DMS153 treated with DMSO at 0.1 percent for 48 hours (cell line): ENCODE data around the gene BACH1.

Experiments
- DNase-seq: peaks from one replicate; lab custom pipeline; 2025; ENCODE audit not compliant: unreplicated experiment; lab: John Stamatoyannopoulos, UW

The BACH1 gene

DNA sequence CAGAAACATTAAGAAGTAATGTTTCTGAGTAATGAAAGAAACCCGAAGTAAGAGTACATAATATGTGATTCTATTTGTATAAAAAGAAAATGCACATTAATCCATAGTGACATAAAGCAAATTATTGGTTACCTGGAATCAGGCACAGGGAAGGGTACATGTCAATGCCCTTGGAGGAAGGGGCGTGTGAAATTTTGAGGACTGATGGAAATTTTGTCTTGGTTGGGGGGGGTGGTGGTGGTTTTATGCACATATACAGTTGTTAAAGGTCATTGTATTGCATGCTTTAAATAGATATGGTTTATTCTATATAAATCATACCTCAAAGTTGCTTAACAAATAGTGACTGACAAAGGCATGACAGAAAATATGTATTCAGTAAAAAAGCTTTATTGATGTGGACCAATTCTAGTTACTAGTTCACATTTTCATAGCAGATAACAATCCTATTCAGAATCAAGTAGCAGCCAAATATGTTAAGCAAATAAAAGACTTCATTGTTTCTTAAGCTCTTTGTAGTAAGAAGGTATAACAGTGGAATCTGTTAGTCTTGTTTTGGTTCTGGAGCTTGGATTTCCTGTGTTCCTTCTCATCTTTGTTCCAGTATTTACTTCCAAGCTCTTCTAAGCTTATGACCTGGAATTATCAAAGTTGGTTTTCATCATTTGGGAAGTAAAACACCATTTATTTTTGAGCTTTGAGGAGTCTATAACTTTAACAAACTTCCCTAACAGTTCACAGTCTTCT is 15.1 kb downstream of the BACH1 start:
- DNase-seq, result no peak

DNA sequence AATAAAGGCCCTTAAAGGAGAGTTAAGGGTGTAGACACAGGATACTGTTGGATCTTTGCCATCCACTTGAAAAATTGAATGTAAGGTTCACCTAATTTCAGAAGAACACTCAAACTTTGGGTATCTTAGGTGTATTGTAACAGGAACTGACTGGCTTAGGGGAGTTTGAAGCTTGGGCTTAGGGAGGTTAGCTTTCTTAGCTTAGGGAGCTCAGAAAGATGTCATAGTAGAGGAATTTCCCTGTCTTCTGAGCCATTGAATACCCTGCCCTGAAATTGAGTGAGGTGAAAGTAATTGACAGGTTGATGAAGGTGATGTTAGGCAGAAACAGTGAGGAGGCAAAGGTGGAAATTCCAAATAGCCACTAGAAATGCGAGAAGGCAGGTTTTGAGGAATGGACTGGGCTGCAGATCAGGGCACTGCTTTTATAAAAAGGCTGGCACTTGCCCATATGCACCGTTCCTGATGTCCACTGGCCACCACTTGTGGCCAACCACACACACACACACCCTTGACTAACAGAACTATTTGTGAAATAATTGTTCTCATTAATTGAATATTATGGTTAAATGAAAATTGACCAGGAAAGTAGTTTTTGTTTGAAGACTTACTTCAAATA is 16.5 kb downstream of the BACH1 start:
- DNase-seq, result no peak

DNA sequence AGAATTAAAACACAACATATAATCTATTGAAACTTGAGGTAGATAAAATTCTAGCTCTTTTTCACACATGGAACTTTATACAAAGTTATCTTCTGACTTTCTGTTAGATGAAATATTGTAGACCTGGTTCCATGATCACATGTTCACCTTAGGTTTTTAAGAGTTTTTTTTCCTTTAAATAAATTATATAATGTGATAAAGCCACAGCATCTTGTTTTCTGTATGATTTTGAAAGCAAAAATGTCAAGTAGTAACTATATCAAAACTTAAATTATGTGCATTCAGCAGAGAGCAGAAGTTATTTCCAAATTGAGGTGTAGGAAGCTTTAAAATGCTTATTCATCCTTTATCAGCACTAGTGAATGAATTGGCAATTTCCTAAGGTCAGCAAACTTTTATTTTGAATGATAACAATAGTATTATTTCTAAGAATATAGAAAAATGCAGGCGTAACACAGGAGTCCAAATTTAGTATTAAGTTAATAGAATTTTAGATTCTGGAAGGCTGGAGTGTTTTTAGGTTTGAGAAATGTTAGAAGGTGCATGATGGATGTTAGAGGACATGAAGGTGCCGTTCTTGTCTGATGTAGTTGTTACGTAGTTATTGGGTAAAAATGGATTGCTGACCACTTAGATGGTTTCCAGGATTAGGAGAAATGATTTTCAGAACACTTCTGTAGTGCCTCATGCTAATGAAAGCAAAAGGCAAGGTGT is 17.5 kb downstream of the BACH1 start:
- DNase-seq, result no peak

DNA sequence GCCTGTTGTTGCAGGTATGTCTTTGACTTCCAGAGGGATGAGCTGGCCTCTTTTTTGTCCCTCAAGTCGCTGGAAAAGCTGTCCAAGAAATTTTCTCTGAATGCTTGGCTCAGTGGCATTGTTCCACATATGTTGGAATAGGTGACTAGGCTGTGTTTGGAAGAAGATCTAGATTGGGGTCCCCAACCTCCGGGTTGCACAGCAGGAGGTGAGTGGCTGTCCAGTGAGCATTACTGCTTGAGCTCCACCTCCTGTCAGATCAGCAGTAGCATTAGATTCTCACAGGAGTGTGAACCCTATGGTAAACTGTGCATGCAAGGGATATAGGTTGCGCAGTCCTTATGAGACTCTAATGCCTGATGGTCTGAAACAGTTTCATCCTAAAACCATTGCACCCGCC is 18.1 kb downstream of the BACH1 start:
- no peak for DNase-seq

DNA sequence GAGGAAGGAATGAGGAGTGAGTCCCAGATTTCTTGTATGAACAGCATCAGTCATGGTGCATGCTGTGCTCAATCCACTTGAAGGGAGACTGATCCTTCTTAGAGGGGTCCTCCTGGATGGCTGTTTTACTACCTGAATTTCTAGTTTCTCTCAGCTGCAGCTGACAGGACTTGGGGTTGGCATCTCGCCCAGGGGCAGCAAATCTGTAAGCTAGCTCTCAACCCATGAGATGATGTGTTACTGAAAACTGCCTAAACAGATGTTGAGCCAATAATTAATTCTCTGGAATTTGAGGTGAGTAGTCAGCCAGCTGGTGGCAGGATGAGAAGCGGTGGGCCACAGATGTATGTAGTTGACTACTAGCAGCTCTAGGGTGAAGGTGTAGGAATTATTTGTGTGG is 19.6 kb downstream of the BACH1 start:
- no peak for DNase-seq

DNA sequence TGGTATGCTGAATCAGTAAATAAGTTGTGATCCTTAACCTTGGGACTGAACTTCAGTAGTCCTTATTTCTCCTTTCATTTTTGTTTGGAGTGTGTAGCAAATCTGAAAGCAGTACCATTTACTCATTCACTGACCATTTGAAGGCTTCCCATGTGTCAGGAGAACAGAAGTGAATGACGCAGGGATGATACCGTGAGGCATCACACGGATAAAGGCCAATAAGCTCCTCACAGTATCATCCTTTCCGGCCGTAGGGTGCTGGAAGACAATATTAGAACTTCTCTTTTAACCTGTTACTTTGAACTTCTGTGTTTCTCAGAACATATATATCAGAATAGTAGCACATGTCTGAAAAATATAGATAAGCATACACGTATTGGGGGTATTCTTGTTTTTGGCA is 21.3 kb downstream of the BACH1 start:
- DNase-seq, result no peak

DNA sequence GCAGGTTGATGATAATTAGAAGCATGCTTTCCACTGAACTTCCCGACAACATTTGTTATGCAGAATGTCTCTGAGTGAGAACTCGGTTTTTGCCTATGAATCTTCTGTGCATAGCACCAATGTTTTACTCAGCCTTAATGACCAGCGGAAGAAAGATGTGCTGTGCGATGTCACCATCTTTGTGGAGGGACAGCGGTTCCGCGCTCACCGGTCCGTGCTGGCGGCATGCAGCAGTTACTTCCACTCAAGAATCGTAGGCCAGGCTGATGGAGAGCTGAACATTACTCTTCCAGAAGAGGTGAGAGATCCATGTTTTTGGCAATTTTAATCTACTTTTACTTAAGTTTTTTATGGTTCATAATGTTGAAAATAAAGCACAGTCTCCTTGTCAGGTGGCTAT is 22.5 kb downstream of the BACH1 start:
- DNase-seq, result no peak

DNA sequence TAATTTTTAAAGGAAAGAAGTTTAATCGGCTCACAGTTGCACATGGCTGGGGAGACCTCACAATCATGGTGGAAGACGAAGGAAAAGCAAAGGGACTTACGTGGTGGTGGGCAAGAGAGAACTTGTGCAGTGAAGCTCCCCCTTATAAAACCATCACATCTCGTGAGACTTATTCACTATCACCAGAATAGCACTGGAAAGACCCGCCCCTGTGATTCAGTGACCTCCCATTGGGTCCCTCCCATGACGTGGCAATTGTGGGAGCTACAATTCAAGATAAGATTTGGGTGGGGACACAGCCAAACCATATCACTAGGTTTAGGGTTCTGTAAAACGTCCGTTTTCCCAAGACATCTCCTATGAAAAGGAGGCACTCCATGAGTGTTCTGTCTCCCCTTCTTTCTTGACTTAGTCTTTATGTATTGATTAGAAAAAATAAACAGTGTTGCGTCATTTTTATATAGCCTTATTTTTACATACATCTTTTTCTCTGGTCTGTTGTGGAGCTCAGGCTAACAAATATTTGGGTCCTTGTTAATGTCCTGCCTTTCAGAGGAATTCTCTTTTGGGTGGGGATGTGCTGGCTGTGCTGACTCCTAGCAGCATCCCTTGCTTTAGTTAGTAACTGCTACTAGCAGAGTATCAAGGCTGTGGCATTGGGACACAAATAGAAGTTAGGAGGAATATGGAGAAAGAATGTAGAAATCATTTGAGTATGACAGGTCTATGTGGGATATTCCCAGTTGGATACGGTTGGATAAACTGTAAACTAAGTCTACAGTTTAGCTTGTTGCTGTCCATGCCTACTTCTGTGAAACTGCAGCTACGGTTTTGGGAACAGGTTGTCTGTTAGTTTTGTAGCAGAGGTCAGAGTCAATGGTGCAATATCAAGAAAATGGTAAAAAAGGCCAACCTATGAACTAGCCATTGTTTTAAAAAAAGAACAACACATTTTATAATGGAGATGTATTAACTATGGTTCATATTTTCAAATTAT is 23.5 kb downstream of the BACH1 start:
- DNase-seq, result no peak

DNA sequence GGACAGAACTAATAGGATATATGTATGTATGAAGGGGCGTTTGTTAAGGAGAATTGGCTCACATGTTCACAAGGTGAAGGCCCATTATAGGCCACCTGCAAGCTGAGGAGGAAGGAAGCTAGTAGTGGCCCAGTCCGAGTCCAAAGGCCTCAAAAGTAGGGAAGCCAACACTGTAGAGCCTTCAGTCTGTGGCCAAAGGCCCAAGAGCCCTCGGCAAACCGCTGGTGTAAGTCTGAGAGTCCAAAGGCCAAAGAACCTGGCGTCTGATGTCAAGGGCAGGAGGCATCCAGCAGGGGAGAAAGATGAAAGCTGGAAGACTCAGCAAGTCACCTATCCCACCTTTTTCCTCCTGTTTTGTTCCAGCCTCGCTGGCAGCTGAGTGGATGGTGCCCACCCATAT is 24.5 kb downstream of the BACH1 start:
- DNase-seq, result no peak

DNA sequence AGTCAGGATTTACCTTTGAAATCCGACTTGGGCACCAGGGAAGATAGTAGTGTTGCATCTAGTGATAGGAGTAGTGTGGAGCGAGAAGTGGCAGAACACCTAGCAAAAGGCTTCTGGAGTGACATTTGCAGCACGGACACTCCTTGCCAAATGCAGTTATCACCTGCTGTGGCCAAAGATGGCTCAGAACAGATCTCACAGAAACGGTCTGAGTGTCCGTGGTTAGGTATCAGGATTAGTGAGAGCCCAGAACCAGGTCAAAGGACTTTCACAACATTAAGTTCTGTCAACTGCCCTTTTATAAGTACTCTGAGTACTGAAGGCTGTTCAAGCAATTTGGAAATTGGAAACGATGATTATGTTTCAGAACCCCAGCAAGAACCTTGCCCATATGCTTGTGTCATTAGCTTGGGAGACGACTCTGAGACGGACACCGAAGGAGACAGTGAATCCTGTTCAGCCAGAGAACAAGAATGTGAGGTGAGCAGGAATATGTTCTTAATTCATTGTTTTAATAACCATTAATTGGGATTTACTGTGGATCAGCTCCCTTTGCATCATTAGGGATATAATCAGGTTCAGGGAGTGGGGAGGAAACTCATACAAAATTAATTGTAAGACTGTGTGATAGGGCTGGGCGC is 28.3 kb downstream of the BACH1 start:
- DNase-seq, result no peak

DNA sequence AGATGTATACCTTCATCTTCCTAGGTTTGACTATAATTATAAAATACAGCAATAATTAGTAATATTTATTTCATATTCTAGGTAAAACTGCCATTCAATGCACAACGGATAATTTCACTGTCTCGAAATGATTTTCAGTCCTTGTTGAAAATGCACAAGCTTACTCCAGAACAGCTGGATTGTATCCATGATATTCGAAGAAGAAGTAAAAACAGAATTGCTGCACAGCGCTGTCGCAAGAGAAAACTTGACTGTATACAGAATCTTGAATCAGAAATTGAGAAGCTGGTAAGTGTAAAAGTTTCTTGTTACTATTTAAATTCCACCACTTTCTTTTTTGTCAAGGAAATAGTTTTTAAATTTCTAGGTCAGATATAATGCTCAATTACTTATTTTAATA is 30.7 kb downstream of the BACH1 start:
- no peak for DNase-seq

DNA sequence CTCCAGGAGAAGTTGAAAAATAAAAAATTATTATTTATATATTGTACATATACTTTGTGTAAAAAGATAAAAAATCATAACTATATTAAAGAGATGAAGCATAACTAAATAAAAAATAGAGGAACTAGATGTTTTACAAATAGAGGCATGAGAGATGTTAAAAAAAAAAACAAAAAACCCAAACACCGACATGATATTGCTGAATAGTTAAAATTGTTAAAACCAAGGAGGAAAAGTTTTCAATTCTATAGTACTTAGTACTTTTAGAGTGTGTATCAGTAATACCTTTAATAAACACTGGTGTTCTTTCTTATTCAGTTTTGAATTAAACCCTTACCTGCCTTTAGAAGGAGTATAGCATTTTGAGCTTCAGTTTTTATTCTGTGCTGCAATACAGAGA is 32.1 kb downstream of the BACH1 start:
- DNase-seq, result no peak

DNA sequence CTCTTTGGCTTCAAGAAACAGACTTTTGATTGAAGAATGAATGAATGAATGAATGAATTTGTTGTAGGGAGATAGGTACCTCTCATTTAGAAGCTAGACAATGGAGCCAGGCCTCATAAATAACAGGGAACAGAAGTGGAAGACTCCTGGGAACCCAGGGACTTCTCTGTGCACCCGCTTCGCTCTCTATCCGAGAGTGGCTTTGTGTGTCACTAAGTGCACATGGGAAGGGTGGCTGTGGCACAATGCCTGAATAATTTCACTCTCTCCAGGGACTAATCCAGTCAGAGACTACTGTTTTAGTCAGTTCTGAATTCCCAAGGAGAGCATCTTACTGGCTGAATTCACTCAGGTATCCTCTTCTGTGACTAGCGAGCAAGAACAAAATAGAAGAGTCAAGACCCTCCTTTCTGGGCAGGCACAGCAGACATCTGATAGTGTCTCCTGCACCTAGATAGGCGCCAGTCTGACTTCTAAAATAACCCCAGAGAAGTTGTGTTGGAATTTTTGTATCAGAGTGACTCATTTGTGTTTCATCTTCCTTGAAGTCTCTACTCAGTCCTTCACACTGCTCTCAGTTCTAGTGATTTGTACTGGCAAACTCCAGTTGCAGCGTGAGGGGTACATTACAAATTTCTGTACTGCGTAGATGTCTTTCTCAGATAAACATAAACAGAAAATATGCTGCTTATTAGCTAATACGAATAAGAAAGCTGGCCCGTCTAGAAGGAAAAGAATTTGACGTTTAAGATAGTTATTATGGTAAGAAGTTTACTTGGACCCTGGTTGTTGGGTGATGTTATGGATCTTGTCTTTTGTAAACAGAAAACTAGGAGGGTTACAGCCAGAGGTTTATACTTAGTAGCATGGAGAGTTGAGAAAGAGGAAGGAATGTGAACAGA is 34.0 kb downstream of the BACH1 start:
- DNase-seq, result no peak

DNA sequence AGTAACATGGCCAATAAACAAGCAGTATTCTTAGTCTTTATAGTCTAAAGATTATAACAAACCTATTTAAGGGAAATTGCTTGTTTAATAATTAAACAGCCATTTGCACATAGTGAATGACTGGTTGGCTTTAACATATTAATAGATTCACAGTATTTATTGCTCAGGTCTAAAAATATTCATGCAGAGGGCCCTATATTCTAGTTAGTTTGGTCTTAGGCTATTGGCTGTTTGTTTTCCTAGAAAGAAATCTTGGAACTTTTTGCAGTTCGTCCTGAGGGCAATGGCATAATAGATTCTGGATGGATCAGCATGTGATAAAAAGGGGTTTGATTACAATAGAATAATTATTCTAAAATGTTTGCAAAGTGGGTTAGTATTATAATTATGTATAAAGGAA is 34.7 kb downstream of the BACH1 start:
- DNase-seq, result no peak

DNA sequence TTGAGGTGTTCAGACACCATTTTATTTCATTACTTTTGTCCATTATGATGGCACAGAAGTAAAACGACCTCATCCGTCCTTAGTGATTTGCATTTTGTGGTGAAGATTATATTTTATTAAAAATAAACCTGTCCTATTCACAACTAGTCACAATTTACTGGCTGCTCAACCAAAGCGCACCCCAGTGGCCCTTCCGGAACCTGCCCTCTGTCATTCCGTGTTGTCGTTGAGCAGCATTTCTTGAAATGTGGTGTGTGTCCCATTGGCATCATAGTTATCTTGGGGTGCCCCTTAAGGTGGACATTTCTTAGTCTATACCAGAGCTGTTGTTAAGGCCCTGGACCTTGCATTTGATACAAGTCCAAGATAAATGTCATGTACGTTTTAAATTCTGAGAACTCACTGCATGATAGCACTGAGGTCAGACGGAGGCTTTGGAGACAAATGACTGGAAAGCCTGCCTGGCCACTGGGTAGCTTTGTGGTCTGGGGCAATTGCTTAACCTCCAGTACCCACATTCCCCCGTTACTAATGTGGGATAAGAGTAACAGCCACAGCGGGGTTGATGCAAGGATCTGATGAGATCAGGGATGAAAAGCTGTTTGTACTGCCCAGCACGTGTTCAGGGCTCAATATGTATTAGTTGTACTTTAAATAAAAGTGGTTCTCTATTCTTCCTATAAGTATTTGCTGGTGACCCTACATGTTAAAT is 36.2 kb downstream of the BACH1 start:
- DNase-seq, result no peak

DNA sequence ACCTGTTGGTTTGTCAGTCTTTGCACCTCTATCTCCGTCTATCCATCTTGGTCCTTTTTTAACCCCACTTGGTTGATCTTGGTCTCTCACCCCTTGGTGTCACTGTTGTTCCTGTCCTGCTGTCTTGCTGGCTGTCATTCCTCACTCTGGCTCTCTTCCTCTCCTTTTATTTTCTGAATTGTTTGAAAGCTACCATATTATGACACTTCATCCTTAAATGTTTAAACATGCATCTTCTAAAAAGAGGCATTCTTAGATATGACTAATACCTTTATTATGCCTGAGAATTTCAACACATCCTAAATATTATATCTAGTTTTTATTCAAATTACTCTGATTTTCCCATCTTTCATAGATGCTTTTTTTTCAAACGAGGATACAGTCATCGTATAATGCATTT is 37.0 kb downstream of the BACH1 start:
- DNase-seq, result no peak

DNA sequence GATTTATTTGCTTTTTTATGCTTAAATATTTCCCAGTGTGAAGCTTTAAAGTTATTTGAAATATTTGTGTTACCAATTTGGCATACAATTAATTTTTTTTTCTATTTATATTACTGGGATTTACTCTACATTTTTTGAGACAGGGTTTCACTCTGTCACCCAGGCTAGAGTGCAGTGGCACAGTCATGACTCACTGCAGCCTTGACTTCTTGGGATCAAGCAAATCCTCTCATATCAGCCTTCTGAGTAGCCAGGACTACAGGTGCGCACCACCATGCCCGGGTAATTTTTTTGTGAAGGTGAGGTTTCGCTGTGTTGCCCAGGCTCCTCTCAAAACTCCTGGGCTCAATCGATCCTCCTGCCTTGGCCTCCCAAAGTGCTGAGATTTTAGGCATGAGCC is 39.5 kb downstream of the BACH1 start:
- no peak for DNase-seq

DNA sequence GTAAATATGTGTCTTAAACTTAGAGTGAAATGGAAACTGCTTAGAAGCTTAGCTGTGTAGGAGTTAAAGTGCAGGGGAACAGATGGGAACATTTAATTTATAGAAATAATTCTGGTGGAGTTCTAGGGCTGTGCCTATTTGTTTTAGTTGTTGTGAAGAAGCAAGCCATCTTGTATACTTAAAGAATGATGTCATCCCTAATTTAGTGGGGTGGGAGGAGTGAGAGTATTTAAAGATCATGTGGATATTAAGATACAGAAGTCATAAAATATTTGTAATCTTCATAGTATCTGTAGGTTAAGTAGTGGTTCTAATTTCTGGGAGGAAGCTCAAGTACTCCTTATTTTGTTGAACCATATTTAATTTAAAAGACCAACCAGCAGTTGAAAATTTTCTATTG is 41.5 kb downstream of the BACH1 start:
- no peak for DNase-seq

DNA sequence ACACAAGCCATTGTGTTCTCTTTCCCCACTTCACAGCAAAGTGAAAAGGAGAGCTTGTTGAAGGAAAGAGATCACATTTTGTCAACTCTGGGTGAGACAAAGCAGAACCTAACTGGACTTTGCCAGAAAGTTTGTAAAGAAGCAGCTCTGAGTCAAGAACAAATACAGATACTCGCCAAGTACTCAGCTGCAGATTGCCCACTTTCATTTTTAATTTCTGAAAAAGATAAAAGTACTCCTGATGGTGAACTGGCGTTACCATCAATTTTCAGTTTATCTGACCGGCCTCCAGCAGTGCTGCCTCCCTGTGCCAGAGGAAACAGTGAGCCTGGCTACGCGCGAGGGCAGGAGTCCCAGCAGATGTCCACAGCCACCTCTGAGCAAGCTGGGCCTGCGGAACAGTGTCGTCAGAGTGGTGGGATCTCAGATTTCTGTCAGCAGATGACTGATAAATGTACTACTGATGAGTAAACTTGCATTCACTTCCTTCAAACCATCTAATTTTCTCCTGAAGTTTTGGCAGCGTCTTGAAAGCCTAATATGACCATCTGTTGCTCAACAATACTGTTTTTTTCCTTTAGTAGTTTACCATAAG is 43.7 kb downstream of the BACH1 start:
- no peak for DNase-seq
